ENCODE data around the gene PBX4. TPM values are rescaled to one million over a fixed set of nuclear protein-coding genes. Genes with fewer than 3 reads are reported as not detected.
A peak's percentile ranks its signal among the peaks of the same experiment; 100 is the strongest.

Gene PBX4
- total and polyA plus RNA-seq, 2 donors (not counting 1 experiment from before 2014, with no cell fraction given): 11.7 TPM

GRCh38 chr19:19661675-19662251 lies 43.3 kb upstream of the PBX4 start:
- Histone ChIP-seq H3K4me3 (ENCODE audit: control extremely low read depth in 1 of 5, extremely low read depth in 1 of 5, insufficient read depth in 1 of 5, low read depth in 2 of 5, low read length in 4 of 5) (peak overlapping the region; percentile 75 to 88 (median 77)), H3K36me3 (replicated peaks in 1 of 2; ENCODE audit: control extremely low read depth in 1 of 2, control insufficient read depth in 1 of 2, extremely low read depth in 1 of 2, insufficient read depth in 2 of 2, low read length in 1 of 2) (peaks cover 0 to 35% of the 10 kb centered on the region in 2 experiments), H3K27ac (ENCODE audit: low read length in 2 of 2) (peak overlapping the region; percentile 77), H3K27me3 (replicated peaks in 1 of 4; ENCODE audit: control extremely low read depth in 1 of 4, control insufficient read depth in 3 of 4, insufficient read depth in 4 of 4, low read length in 3 of 4) (no peaks in the 10 kb centered on the region), H4K20me1 (ENCODE audit: control insufficient read depth, insufficient read depth, low read length, poor library complexity, severe bottlenecking) (peaks cover 5% of the 10 kb centered on the region), H3K9me3 (ENCODE audit: control extremely low read depth in 1 of 3, control insufficient read depth in 2 of 3, insufficient read depth in 1 of 3, low read length in 2 of 3) (peaks cover 0 to 10% (median 0%) of the 10 kb centered on the region in 3 donors), H3K4me1 (ENCODE audit: control insufficient read depth in 2 of 2, insufficient read depth in 2 of 2, low read length in 2 of 2) (peaks cover 29 to 44% of the 10 kb centered on the region in 2 donors), H2AFZ (ENCODE audit: insufficient read depth, low read depth, low read length, poor library complexity, severe bottlenecking) (peak overlapping the region; percentile 63), H3K9ac (ENCODE audit: low read length) (peak overlapping the region; percentile 74), H3K79me2 (ENCODE audit: control insufficient read depth, insufficient read depth, low read length) (peaks cover 58% of the 10 kb centered on the region), H3K4me2 (replicated peaks; ENCODE audit: low read depth, low read length, poor library complexity, severe bottlenecking) (peak overlapping the region; percentile 86)
- 67% methylated on average over 6 of the region's 18 CpGs for WGBS (ENCODE audit: insufficient coverage)
- intact Hi-C loops (cut with micrococcal nuclease): loop anchor here (2.0 kb wide), 1 partner anchor 205 kb away; no protein-coding TSS in a partner anchor
- peak overlapping the region; percentile 93 for H3K4me3 Mint-ChIP-seq
- H3K4me1 Mint-ChIP-seq: peaks cover 28% of the 10 kb centered on the region
- H3K9me3 Mint-ChIP-seq (ENCODE audit: insufficient read depth): no peaks in the 10 kb centered on the region
- H3K27ac Mint-ChIP-seq: peak overlapping the region; percentile 97
- peak; percentile 8 for ATAC-seq (ENCODE audit: low read depth)
- peak; percentile 84 for DNase-seq
- ChIA-PET POLR2A (interaction anchor here (0.6 to 2.9 kb wide), 6 partner anchors 9 to 204 kb away, joined by 3 to 22 read pairs (median 4); partner anchors contain the start of genes GMIP, NDUFA13, ZNF253 and ZNF506), CTCF (interaction anchor here (0.6 to 3.2 kb wide), 6 partner anchors 10 to 130 kb away, joined by 3 to 12 read pairs (median 4); partner anchors contain the start of gene GMIP)
- TF ChIP-seq CTCF (IDR thresholded peaks at IDR 0.05) (no peak), EZH2 (IDR thresholded peaks at IDR 0.05; ENCODE audit: borderline replicate concordance, insufficient read depth, low read depth, low read length, poor library complexity, severe bottlenecking) (no peak)
- H3K27me3 Mint-ChIP-seq: no peaks in the 10 kb centered on the region
